H1 (cell line): ENCODE data around the gene SMIM28. TPM values are rescaled to one million over a fixed set of nuclear protein-coding genes. Genes with fewer than 3 reads are reported as not detected.

Experiments used
- CEBPB ChIP-seq: IDR thresholded peaks from 2 replicates; pipeline ENCODE4 v1.6.1; 2012; ENCODE audit warnings: low read depth, low read length
- EP300 ChIP-seq, 2 experiments: IDR thresholded peaks; 1 replicate in 1 of 2; 2 replicates in 1 of 2; pipeline ENCODE4 v1.6.1; 2011 to 2012; ENCODE audit warnings: low read depth in 2 of 2, low read length in 2 of 2, mild to moderate bottlenecking in 2 of 2, borderline replicate concordance in 1 of 2, inconsistent platforms in 1 of 2, moderate library complexity in 1 of 2
- JUN ChIP-seq: IDR thresholded peaks from 2 replicates; pipeline ENCODE4 v1.6.1; 2011; ENCODE audit warnings: low read depth, mild to moderate bottlenecking, improper control_type of control experiment, low read length
- KDM5A ChIP-seq: fragments of 200-600 bp; IDR thresholded peaks from 2 replicates; pipeline ENCODE4 v1.7.1; 2012; ENCODE audit warnings: mild to moderate bottlenecking, low read length, inconsistent platforms, mixed read lengths
- SP4 ChIP-seq: IDR thresholded peaks from 2 replicates; pipeline ENCODE4 v1.6.1; 2012; ENCODE audit warnings: low read length, inconsistent platforms
- polyA plus RNA-seq, 7 experiments: library from polyadenylated mRNA; depleted of rRNA in 3 of 7; stranded (reverse) in 5 of 7; unstranded in 2 of 7; fragments of >200 nt in 5 of 7; fragments of 200-250 nt in 2 of 7; gene quantifications; 1 replicate in 5 of 7; 2 replicates in 1 of 7; 4 replicates in 1 of 7; pipeline versions ENCODE4 v1.2.1 to v1.2.3, GENCODE V29; 2011 to 2013; ENCODE audit warnings: missing spikeins in 2 of 7, mixed read lengths in 2 of 7
- total RNA-seq: library from RNA; stranded (reverse); fragmentation: NEBNext Ultra II Directional; extraction: Animal tissue kit (Norgen Biotek cat#: 25700); gene quantifications from 2 replicates; pipeline ENCODE4 v1.2.1, GENCODE V29; 2021

SMIM28 gene
- total and polyA plus RNA-seq, 2 of the 8 experiments (the other 6 are each of a cell fraction or from before 2014, with no cell fraction given), result not detected

DNA sequence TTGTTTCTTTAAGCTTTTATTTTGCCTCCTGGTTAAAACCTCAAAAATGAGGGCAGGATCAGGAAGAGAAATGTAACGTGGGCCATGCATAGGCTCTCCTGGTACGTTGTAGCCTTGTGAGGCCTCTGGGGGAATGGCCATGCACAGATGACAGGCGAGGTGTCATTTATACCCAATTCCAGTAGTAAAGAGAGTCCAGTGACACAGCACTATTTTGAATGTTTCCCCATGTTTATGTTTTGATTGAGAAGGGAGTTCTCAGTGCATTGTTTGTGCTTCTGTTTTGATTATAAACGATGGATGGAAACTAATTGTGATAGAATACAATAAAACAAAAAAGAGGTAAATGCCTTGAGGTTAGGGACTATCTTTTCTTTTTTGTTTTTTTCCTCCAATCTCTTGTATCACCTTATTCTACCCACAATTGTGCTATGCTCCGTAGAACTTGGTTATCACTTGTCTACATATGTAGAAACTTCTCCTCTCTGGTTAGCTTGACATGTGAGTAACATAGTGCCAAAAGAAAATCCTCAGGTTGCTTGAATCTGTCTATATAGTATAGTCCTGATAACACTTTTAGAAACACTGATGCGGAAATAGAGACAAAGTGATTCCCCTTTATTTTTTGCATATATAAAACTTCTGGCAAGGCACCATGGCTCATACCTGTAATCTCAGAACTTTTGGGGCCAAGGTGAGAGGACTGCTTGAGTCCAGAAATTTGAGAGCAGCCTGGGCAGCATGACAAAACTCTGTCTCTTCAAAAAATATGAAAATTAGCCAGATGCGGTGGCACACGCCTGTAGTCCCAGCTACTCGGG lies 6.9 kb upstream of the SMIM28 start (continued):
- TF ChIP-seq JUN (no peak), CEBPB (no peak), SP4 (no peak), EP300 (IDR thresholded peaks at IDR 0.05; ENCODE audit: borderline replicate concordance in 1 of 2, low read depth in 2 of 2, low read length in 2 of 2) (no peak), KDM5A (no peak)
- TF ChIP-seq, all 59 proteins: peak for 0
